ENCODE results near the gene WHRN.
A peak's percentile ranks its signal among the peaks of the same experiment; 100 is the strongest.

The WHRN gene

DNA sequence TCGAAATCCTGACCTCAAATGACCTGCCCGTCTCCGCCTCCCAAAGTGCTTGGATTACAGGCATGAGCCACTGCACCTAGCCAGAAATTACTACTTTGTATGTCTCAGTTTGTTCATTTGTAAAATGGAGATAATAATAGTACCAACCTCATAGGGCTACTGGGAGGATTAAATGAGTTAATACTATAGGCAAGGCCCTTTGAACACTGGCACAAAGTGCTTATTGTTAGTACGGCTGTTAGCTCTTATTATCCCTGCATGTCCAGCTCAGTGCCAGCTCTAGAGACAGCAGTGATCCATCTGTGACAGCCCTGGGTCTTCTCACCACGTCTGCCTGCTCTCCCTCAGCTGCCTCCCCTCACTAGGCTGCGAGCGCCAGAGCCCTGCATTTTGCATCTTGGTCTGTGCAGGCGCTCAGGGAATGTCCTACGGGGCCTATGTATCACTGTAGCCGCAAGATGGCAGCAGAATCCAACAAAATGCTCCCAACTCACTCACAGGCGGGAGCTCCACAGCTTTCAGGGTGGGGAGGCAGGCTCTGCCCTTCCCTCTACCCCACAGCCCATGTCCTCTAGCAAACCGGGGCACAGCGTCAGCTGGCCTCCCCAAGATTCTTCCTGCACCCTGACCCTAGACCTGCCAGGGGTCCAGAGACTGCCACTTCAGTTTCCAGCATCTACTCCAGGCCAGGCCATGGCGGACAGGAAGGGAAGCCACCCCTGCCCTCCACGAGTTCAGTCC lies 99.8 kb downstream of the WHRN start:
- H3K9me3 ChIP-seq (ENCODE audit: control insufficient read depth, low read length) = no peaks in the 10 kb centered on the region
- peak; percentile 60 to 70 (median 60) for DNase-seq
- peaks cover 7% of the 10 kb centered on the region for H3K4me1 ChIP-seq (ENCODE audit: control insufficient read depth, insufficient read depth, low read length, poor library complexity, severe bottlenecking)
- no peak overlapping the region for H3K4me3 ChIP-seq (ENCODE audit: insufficient read depth, low read depth, low read length, poor library complexity, severe bottlenecking)
- no peaks in the 10 kb centered on the region for H3K27me3 ChIP-seq (replicated peaks; ENCODE audit: control insufficient read depth, insufficient read depth, low read length, poor library complexity, severe bottlenecking)
- no peaks in the 10 kb centered on the region for H3K36me3 ChIP-seq (ENCODE audit: control insufficient read depth, insufficient read depth, low read length)
- no peak overlapping the region for H3K27ac ChIP-seq (ENCODE audit: insufficient read depth, low read length, poor library complexity, severe bottlenecking)

DNA sequence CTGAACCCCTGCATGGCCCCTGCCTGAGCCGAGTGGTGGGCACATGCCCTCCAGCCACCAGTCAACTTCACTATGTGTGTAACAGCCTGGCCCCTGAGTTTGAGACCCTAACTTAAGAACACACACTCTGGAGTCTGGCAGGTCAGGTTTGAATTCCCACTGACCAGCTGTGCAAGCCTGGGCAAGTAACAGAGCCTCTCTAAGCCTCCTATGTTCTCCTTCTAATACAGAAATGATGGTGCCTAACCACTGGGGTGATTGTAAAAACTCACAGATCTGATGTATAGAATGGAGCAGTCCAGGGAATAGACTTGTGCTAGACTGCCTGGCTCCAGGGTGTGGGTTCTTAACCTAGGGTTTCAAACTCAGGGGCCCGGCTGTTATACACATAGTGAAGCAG lies 100.7 kb downstream of the WHRN start:
- Histone ChIP-seq H3K4me3 (ENCODE audit: insufficient read depth, low read depth, low read length, poor library complexity, severe bottlenecking) (no peak overlapping the region), H3K9me3 (ENCODE audit: control insufficient read depth, low read length) (no peaks in the 10 kb centered on the region), H3K4me1 (ENCODE audit: control insufficient read depth, insufficient read depth, low read length, poor library complexity, severe bottlenecking) (peaks cover 7% of the 10 kb centered on the region), H3K36me3 (ENCODE audit: control insufficient read depth, insufficient read depth, low read length) (no peaks in the 10 kb centered on the region), H3K27ac (ENCODE audit: insufficient read depth, low read length, poor library complexity, severe bottlenecking) (no peak overlapping the region), H3K27me3 (replicated peaks; ENCODE audit: control insufficient read depth, insufficient read depth, low read length, poor library complexity, severe bottlenecking) (no peaks in the 10 kb centered on the region)
- DNase-seq = no peak

DNA sequence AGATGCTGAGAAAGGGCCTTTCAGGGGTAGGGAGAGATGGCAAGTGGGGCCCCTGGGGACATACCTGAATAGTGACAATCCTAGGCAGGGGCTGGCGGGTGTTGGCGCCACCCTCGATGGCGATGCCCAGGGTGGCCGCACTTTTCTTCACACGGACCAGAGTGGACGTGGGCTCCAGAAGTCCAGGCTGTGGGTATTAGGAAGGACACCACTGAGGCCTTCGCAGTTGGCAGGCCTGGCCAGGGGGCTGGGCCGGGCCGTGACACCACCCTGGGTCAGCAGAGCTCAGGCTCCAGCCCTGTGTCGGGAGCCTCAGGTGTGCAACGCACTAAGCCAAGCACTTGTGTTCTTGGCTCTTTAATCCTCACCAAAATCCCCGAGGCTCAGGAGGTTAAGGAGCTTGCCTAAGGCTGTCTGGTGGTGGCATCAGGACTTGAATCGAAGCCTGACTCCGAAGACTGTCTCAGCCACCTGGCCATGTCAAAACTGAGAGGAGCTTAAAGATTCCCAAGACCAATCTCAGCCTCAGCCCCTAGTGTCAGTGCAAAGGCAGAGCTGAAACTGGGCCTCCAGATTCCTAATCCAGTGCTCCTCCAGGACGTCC lies 102.0 kb downstream of the WHRN start:
- DNase-seq = no peak
- H3K27me3 ChIP-seq (replicated peaks; ENCODE audit: control insufficient read depth, insufficient read depth, low read length, poor library complexity, severe bottlenecking) = no peaks in the 10 kb centered on the region
- no peaks in the 10 kb centered on the region for H3K36me3 ChIP-seq (ENCODE audit: control insufficient read depth, insufficient read depth, low read length)
- H3K9me3 ChIP-seq (ENCODE audit: control insufficient read depth, low read length) = no peaks in the 10 kb centered on the region
- H3K27ac ChIP-seq (ENCODE audit: insufficient read depth, low read length, poor library complexity, severe bottlenecking) = no peak overlapping the region
- H3K4me1 ChIP-seq (ENCODE audit: control insufficient read depth, insufficient read depth, low read length, poor library complexity, severe bottlenecking) = peaks cover 7% of the 10 kb centered on the region
- no peak overlapping the region for H3K4me3 ChIP-seq (ENCODE audit: insufficient read depth, low read depth, low read length, poor library complexity, severe bottlenecking)

DNA sequence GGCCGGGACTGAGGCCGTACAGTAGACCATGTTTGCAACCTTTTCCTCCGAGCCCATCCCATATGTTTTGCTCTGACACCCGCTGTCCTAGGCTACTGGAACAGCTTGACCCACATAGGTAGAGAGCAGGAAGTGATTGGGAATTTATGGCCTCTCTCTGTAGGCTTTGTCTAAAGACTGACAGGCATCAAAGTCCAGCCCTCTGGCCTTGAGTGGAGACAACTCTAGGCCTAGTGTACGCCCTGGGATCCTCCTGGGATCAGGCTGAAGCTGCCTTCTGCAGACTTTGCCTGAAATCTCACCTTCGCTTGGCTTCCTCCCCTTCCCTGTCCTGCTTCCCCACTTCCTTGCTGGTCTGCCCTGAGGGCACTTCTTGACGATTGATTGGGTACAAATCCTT lies 103.9 kb downstream of the WHRN start:
- H3K4me3 ChIP-seq (ENCODE audit: insufficient read depth, low read depth, low read length, poor library complexity, severe bottlenecking) = no peak overlapping the region
- DNase-seq = no peak
- no peaks in the 10 kb centered on the region for H3K9me3 ChIP-seq (ENCODE audit: control insufficient read depth, low read length)
- H3K27ac ChIP-seq (ENCODE audit: insufficient read depth, low read length, poor library complexity, severe bottlenecking) = no peak overlapping the region
- H3K36me3 ChIP-seq (ENCODE audit: control insufficient read depth, insufficient read depth, low read length) = no peaks in the 10 kb centered on the region
- no peaks in the 10 kb centered on the region for H3K27me3 ChIP-seq (replicated peaks; ENCODE audit: control insufficient read depth, insufficient read depth, low read length, poor library complexity, severe bottlenecking)
- H3K4me1 ChIP-seq (ENCODE audit: control insufficient read depth, insufficient read depth, low read length, poor library complexity, severe bottlenecking) = peaks cover 19% of the 10 kb centered on the region

DNA sequence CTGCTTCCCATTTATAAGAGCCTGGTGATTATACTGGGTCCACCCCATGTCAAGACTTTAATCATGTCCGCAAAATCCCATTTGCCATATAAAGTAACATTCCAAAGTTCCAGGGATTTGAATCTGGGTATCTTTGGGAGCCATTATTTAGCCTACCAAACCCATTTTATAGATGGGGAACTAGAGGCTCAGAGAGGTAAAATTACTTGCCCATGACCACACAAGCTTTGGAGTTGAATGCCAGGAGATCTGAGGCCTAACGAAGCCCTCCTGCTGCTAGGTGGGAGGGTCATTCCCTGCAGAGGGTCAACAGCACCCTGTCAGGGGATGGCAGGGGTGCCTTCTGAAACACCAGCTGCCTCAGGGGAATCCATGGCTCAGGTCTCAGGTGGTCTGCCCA lies 104.5 kb downstream of the WHRN start:
- no peak overlapping the region for H3K4me3 ChIP-seq (ENCODE audit: insufficient read depth, low read depth, low read length, poor library complexity, severe bottlenecking)
- H3K36me3 ChIP-seq (ENCODE audit: control insufficient read depth, insufficient read depth, low read length) = no peaks in the 10 kb centered on the region
- no peaks in the 10 kb centered on the region for H3K27me3 ChIP-seq (replicated peaks; ENCODE audit: control insufficient read depth, insufficient read depth, low read length, poor library complexity, severe bottlenecking)
- H3K27ac ChIP-seq (ENCODE audit: insufficient read depth, low read length, poor library complexity, severe bottlenecking) = no peak overlapping the region
- H3K9me3 ChIP-seq (ENCODE audit: control insufficient read depth, low read length) = no peaks in the 10 kb centered on the region
- peaks cover 20% of the 10 kb centered on the region for H3K4me1 ChIP-seq (ENCODE audit: control insufficient read depth, insufficient read depth, low read length, poor library complexity, severe bottlenecking)
- no peak for DNase-seq

DNA sequence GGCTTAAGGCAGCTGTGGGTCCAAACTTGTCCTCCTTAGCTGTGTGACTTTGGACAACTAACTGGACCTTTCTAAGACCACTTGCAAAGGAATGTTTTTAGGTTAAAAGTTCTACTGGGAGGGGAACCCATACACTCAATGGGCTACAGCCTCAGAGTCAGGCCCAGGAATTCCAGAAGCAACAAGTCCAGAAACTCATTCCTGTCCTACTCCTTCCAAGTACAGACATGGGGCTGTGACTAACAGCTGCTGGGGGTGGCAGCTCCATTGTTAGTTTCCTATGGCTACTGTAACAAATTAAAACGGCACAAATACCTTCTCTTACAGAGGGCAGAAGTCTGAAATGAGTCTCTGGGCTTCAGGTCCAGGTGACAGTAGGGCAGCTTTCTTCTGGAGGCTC lies 105.1 kb downstream of the WHRN start:
- H3K36me3 ChIP-seq (ENCODE audit: control insufficient read depth, insufficient read depth, low read length) = no peaks in the 10 kb centered on the region
- H3K9me3 ChIP-seq (ENCODE audit: control insufficient read depth, low read length) = no peaks in the 10 kb centered on the region
- no peak for DNase-seq
- peaks cover 20% of the 10 kb centered on the region for H3K4me1 ChIP-seq (ENCODE audit: control insufficient read depth, insufficient read depth, low read length, poor library complexity, severe bottlenecking)
- no peaks in the 10 kb centered on the region for H3K27me3 ChIP-seq (replicated peaks; ENCODE audit: control insufficient read depth, insufficient read depth, low read length, poor library complexity, severe bottlenecking)
- no peak overlapping the region for H3K4me3 ChIP-seq (ENCODE audit: insufficient read depth, low read depth, low read length, poor library complexity, severe bottlenecking)
- H3K27ac ChIP-seq (ENCODE audit: insufficient read depth, low read length, poor library complexity, severe bottlenecking) = no peak overlapping the region

DNA sequence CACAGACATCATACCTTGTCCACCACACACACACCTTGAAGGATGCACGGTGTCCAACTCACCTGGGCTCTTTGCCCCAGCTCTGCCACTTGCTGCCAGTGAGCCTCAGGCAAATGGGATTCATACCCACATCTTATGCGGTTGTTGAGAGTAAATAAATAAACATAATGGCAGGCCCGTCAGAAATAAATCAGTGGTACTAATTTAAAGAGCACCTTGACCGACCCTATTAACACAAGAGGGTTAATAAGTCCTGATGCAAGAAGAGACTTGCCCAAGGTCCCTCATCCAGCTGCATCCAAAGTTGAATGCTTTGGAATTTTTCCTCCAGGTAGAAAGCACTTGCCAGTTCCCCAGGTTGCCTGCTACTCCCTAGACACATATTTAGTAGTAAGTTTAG lies 105.9 kb downstream of the WHRN start:
- Histone ChIP-seq H3K4me1 (ENCODE audit: control insufficient read depth, insufficient read depth, low read length, poor library complexity, severe bottlenecking) (peaks cover 27% of the 10 kb centered on the region), H3K27ac (ENCODE audit: insufficient read depth, low read length, poor library complexity, severe bottlenecking) (no peak overlapping the region), H3K27me3 (replicated peaks; ENCODE audit: control insufficient read depth, insufficient read depth, low read length, poor library complexity, severe bottlenecking) (no peaks in the 10 kb centered on the region), H3K4me3 (ENCODE audit: insufficient read depth, low read depth, low read length, poor library complexity, severe bottlenecking) (no peak overlapping the region), H3K9me3 (ENCODE audit: control insufficient read depth, low read length) (no peaks in the 10 kb centered on the region), H3K36me3 (ENCODE audit: control insufficient read depth, insufficient read depth, low read length) (no peaks in the 10 kb centered on the region)
- DNase-seq = no peak

DNA sequence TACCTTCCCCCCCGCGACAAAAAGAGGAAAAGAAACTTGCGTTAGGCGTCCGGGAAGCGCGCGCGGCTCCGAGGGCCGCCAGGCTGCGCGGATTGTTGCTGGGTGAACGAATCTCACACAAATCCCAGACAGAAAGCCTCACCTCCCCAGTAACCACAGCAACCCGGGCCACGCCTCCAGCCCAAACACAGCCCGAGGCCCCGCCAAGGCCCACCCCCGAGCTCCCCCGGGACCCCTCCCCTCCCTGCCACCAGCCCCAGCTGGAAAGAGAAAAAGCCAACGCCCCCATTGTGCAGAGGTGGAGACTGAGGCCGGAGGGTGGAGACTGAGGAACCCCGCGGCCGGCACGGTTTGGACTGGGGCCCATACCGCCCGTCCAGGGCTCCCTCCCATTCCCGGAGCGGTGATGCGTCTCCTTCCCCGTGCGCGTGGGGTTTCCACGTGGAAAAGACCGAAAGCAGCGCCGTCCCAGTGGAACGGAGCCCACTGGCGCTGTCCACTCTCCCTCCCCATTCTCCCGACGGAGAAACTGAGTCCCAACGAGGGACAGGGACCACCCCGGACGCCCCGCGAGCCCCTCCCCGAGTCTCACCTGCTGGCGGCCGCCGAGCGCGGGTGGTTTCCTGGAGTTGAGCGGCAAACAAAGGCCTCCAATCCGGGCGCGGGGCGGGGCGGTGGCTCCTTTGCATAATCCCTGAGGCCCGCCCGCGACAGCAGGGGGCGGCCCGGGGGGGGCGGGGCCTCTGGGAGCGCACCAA lies 107.2 kb downstream of the WHRN start:
- Histone ChIP-seq H3K4me1 (ENCODE audit: control insufficient read depth, insufficient read depth, low read length, poor library complexity, severe bottlenecking) (peaks cover 29% of the 10 kb centered on the region), H3K9me3 (ENCODE audit: control insufficient read depth, low read length) (no peaks in the 10 kb centered on the region), H3K27me3 (replicated peaks; ENCODE audit: control insufficient read depth, insufficient read depth, low read length, poor library complexity, severe bottlenecking) (no peaks in the 10 kb centered on the region), H3K27ac (ENCODE audit: insufficient read depth, low read length, poor library complexity, severe bottlenecking) (peak overlapping the region; percentile 99), H3K4me3 (ENCODE audit: insufficient read depth, low read depth, low read length, poor library complexity, severe bottlenecking) (peak overlapping the region; percentile 95), H3K36me3 (ENCODE audit: control insufficient read depth, insufficient read depth, low read length) (no peaks in the 10 kb centered on the region)
- DNase-seq = peak; percentile 90 to 93 (median 90)

DNA sequence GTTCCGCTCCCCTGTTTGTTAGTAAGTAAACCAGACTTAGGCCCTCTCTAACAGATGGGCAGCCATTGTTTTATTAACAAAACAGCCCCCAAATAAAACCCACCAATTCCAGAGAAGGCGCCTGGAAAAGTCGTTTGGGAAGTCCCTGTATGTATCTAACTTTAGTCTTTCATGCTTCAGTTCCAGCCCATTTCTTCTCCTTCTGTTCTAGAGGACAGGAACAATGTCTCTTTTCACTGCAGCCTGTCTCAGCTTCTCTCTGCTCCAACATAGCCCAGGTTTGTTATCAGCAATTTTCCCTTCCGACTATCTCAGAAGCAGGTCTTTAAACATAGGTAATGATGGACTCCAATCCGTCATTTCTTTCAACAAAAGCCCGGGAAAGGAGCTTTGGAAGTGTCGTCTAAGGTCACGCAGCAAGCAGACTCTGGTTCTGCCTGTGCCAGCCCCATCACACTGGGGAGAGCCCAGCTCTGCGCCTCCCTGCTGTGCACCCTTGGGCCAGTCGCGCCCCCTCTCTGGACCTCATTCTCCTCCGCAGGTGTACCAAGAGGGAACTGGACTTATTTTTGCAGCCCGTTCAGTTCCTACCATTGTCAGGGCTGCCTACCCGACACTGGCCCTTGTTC lies 107.9 kb downstream of the WHRN start:
- Histone ChIP-seq H3K27ac (ENCODE audit: insufficient read depth, low read length, poor library complexity, severe bottlenecking) (peak overlapping the region; percentile 99), H3K27me3 (replicated peaks; ENCODE audit: control insufficient read depth, insufficient read depth, low read length, poor library complexity, severe bottlenecking) (no peaks in the 10 kb centered on the region), H3K4me1 (ENCODE audit: control insufficient read depth, insufficient read depth, low read length, poor library complexity, severe bottlenecking) (peaks cover 36% of the 10 kb centered on the region), H3K9me3 (ENCODE audit: control insufficient read depth, low read length) (no peaks in the 10 kb centered on the region), H3K4me3 (ENCODE audit: insufficient read depth, low read depth, low read length, poor library complexity, severe bottlenecking) (peak overlapping the region; percentile 95), H3K36me3 (ENCODE audit: control insufficient read depth, insufficient read depth, low read length) (no peaks in the 10 kb centered on the region)
- DNase-seq = no peak

Data from effector memory CD4-positive, alpha-beta T cell (primary cell).